Activated gamma-delta T cell treated with anti-CD3 and anti-CD28 coated beads, Interleukin-2, amount 50 U/mL, for 16 hours (primary cell): Measurements from ENCODE around the gene MTARC1.

Source experiments
- DNase-seq: peaks from one replicate; pipeline ENCODE4 v3.0.0-alpha.2; 2020; ENCODE audit warnings: low read depth

The MTARC1 gene

GRCh38 chr1:220786337-220787068 is at the start of gene MTARC1:
Gene MTARC1 (plus strand): TSS chr1:220786913. CDS start chr1:220786945, 32 bp downstream.
- DNase-seq, result no peak

- no peak for DNase-seq
Observed at GRCh38 chr1:220741349-220741748, 45.4 kb upstream of the MTARC1 start.

- no peak for DNase-seq
Observed at GRCh38 chr1:220741825-220742224, 44.9 kb upstream of the MTARC1 start.

GRCh38 chr1:220742520-220742919 is 44.2 kb upstream of the MTARC1 start:
- DNase-seq, result no peak

GRCh38 chr1:220746851-220747250 is 39.9 kb upstream of the MTARC1 start:
- DNase-seq, result no peak

GRCh38 chr1:220747437-220748088 is 39.1 kb upstream of the MTARC1 start:
- DNase-seq, result no peak

- DNase-seq, result no peak
Observed at GRCh38 chr1:220748089-220748934, 38.4 kb upstream of the MTARC1 start, which contains the start of gene MTARC2. Gene MTARC2 (plus strand): TSS chr1:220748322. CDS start chr1:220748532, 210 bp downstream.

GRCh38 chr1:220748936-220749335 is 37.8 kb upstream of the MTARC1 start:
- no peak for DNase-seq

GRCh38 chr1:220750131-220750515 is 36.6 kb upstream of the MTARC1 start:
- no peak for DNase-seq

GRCh38 chr1:220751111-220751510 is 35.6 kb upstream of the MTARC1 start:
- DNase-seq, result no peak

- no peak for DNase-seq
Observed at GRCh38 chr1:220754212-220754917, 32.3 kb upstream of the MTARC1 start.

- no peak for DNase-seq
Observed at GRCh38 chr1:220754918-220755295, 31.8 kb upstream of the MTARC1 start.

- DNase-seq, result no peak
Observed at GRCh38 chr1:220755309-220755708, 31.4 kb upstream of the MTARC1 start.

- DNase-seq, result no peak
Observed at GRCh38 chr1:220757441-220757840, 29.3 kb upstream of the MTARC1 start.

GRCh38 chr1:220759147-220759546 is 27.6 kb upstream of the MTARC1 start:
- DNase-seq, result no peak

- no peak for DNase-seq
Observed at GRCh38 chr1:220761688-220762427, 24.9 kb upstream of the MTARC1 start.

- DNase-seq, result no peak
Observed at GRCh38 chr1:220764757-220765156, 22.0 kb upstream of the MTARC1 start.

GRCh38 chr1:220767312-220768125 is 19.2 kb upstream of the MTARC1 start:
- DNase-seq, result no peak

GRCh38 chr1:220768126-220768601 is 18.5 kb upstream of the MTARC1 start:
- no peak for DNase-seq

- no peak for DNase-seq
Observed at GRCh38 chr1:220769205-220769604, 17.5 kb upstream of the MTARC1 start.
